H1 (cell line): ENCODE measurements around the gene TMEM209. TPM values are rescaled to one million over a fixed set of nuclear protein-coding genes. Genes with fewer than 3 reads are reported as not detected.

ENCODE experiments used
- CHD7 ChIP-seq: fragments of 300-600 bp; sonication (generic); IDR thresholded peaks from 2 replicates; pipeline ENCODE4 v1.7.1; 2012; ENCODE audit warnings: low read length, moderate library complexity, mild to moderate bottlenecking, inconsistent platforms; ENCODE audit not compliant: insufficient replicate concordance
- JUN ChIP-seq: IDR thresholded peaks from 2 replicates; pipeline ENCODE4 v1.6.1; 2011; ENCODE audit warnings: low read depth, mild to moderate bottlenecking, improper control_type of control experiment, low read length
- KDM5A ChIP-seq: fragments of 200-600 bp; IDR thresholded peaks from 2 replicates; pipeline ENCODE4 v1.7.1; 2012; ENCODE audit warnings: mild to moderate bottlenecking, low read length, inconsistent platforms, mixed read lengths
- POLR2A ChIP-seq, 2 experiments: IDR thresholded peaks; 1 replicate in 1 of 2; 2 replicates in 1 of 2; pipeline ENCODE4 v1.6.1; 2011; ENCODE audit warnings: low read depth in 2 of 2, low read length in 2 of 2, mild to moderate bottlenecking in 2 of 2; ENCODE audit errors: control extremely low read depth in 1 of 2
- POU5F1 ChIP-seq: IDR thresholded peaks from 2 replicates; pipeline ENCODE4 v1.6.1; 2011; ENCODE audit warnings: low read depth, mild to moderate bottlenecking, low read length, moderate library complexity
- SIN3A ChIP-seq, 2 experiments: IDR thresholded peaks in 1 of 2; conservative IDR thresholded peaks in 1 of 2; 2 replicates each; pipeline ENCODE4 v1.6.1; 2011 to 2012; ENCODE audit warnings: low read length in 2 of 2, improper control_type of control experiment in 1 of 2, low read depth in 1 of 2, mild to moderate bottlenecking in 1 of 2
- SIRT6 ChIP-seq: IDR thresholded peaks from one replicate; pipeline ENCODE4 v1.7.1; 2012; ENCODE audit warnings: low read length, inconsistent platforms
- TBP ChIP-seq: IDR thresholded peaks from 2 replicates; pipeline ENCODE4 v1.6.1; 2011; ENCODE audit warnings: low read depth, low read length, improper control_type of control experiment
- TCF12 ChIP-seq: IDR thresholded peaks from 2 replicates; pipeline ENCODE4 v1.6.1; 2011; ENCODE audit warnings: low read depth, mild to moderate bottlenecking, low read length
- USF2 ChIP-seq: IDR thresholded peaks from 2 replicates; pipeline ENCODE4 v1.6.1; 2011; ENCODE audit warnings: low read length, improper control_type of control experiment
- polyA plus RNA-seq, 7 experiments: library from polyadenylated mRNA; depleted of rRNA in 3 of 7; stranded (reverse) in 5 of 7; unstranded in 2 of 7; fragments of >200 nt in 5 of 7; fragments of 200-250 nt in 2 of 7; gene quantifications; 1 replicate in 5 of 7; 2 replicates in 1 of 7; 4 replicates in 1 of 7; pipeline versions ENCODE4 v1.2.1 to v1.2.3, GENCODE V29; 2011 to 2013; ENCODE audit warnings: missing spikeins in 2 of 7, mixed read lengths in 2 of 7
- total RNA-seq: library from RNA; stranded (reverse); fragmentation: NEBNext Ultra II Directional; extraction: Animal tissue kit (Norgen Biotek cat#: 25700); gene quantifications from 2 replicates; pipeline ENCODE4 v1.2.1, GENCODE V29; 2021

Gene TMEM209
- total and polyA plus RNA-seq, 2 of the 8 experiments (the other 6 are each of a cell fraction or from before 2014, with no cell fraction given), result 28.5 to 30.5 TPM

GRCh38 chr7:130141161-130141883 lies 63.9 kb downstream of the TMEM209 start (continued):
- TF ChIP-seq TCF12, result 0 out of 2 replicates have a peak, but pooled peaks have one; percentile 26
- no peak for TF ChIP-seq KDM5A
- no peak for TF ChIP-seq POU5F1
- peak in 1 of 2 experiments; percentile 91; a peak in 2 of 3 replicates for TF ChIP-seq POLR2A (IDR thresholded peaks at IDR 0.05; ENCODE audit: control extremely low read depth in 1 of 2, low read depth in 2 of 2, low read length in 2 of 2)
- TF ChIP-seq SIN3A (conservative IDR thresholded peaks at IDR 0.05 in 1 of 2, IDR thresholded peaks at IDR 0.05 in 1 of 2; ENCODE audit: low read depth in 1 of 2, low read length in 2 of 2), result peak in 1 of 2 experiments; percentile 58; a peak in 1 of 4 replicates
- no peak for TF ChIP-seq USF2
- TF ChIP-seq CHD7, result no peak
- peak; percentile 86 for TF ChIP-seq TBP
- TF ChIP-seq SIRT6, result no peak
- TF ChIP-seq JUN, result peak; percentile 84; the same call in 1 of the 2 replicates
